ENCODE results near the gene STK26.
"Not testable (repeated sequence)": the region's sequence is repeated elsewhere in the genome, so short reads cannot be mapped to it uniquely, and the experiment has no call there.

The STK26 gene

DNA sequence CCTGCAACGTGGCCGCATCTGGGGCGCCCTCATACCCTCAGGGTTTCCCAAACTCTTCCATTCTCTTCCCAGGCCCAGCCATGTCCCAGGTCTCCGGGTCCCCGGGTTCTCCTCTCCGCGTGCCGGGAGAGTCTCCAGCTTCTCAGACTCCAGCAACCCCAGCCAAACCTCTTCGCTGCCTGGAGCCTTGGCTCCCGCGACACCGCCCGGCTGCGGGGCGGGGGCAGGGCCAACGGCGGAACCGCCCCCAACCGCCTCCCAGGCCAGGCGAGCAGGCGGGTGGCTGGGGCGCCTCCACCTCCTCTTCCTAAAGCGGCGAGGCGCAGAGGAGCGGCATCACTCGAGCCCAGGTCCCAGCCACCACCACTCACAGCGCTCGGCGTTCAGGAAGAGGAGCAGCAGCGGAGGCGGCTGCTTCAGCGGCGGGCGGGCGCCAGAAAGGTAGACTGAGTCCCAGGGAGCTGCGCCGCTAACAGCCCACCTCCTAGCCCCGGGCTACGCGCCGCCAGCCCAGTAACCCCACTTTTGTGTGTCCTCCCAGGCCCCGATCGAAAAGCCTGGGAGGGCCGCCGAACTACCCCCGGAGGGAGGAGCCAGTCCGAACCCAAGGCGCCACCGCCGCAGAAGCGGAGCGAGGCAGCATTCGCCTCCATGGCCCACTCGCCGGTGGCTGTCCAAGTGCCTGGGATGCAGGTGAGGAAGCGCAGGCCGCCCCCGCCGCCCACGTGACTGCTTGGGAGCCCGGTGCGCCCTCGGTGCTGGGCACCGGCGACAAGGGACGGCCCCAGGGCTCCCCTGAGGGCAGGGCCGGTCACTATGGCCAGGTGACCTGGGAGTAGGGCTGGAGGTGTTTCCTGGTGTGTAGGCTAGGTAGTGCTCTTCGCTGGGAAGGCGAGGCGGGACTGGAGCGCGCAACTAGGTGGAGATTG lies at the start of gene STK26:
STK26 (plus strand) TSS at position 336 of the 929 bp plus-strand sequence; CDS start at position 652, 316 bp downstream.
- DNase-seq, result peak; percentile 54 to 81

DNA sequence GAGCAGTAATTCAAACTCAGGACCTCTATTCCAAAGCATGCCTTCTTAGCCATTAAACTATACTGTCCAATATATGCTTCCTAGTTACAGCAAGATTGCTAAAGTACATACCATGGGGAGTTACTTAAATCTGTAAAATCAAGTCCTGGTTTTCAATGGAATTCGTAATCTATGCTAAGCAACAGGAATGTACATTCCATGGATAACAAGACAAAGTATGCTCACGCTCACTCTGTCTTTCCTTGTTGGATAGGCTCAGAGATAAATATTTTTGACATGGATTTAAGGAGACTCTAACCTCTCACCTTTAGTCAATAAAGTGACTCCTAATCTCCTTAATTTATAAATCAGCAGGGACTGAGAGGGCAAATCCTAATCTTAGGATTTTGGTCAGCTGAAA lies 47.3 kb upstream of the STK26 start:
- no peak for DNase-seq

DNA sequence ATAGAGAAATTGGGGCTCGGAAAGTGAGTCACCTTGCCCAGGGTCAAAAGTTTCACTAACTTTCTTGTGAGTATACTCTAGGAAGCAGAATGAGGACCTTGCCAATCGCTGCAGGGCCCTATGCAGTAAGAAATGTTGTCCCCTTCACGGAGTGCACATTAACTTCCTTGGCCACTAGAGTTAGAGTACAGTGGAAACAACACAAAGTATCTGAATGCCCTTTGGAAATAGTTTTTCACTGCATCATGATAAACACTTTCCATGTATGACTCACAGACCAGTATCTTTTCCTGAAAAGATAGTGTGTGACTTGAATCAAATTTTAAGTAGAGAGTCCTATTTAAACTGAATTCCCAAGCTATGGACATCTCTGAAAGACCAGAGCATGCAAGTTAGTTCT lies 45.5 kb upstream of the STK26 start:
- no peak for DNase-seq

DNA sequence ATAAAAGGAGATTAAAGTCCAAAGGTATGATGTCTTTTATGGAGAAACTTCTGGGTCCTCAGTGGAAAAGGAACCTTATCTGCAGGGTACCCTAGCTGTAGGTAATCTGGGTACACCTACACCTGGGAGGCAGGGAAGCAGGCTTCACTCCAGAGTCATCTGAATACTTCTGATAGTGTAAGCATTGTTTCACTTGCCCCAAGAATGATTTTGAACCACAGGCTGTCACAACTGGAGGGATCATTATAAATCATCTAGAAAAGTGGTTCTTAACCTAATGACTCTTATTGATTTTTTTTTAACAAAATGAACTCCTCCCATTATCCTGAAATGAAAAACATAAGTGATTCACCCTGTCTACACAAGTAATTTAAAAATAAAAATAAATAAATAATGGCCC lies 44.0 kb upstream of the STK26 start:
- DNase-seq, result no peak

DNA sequence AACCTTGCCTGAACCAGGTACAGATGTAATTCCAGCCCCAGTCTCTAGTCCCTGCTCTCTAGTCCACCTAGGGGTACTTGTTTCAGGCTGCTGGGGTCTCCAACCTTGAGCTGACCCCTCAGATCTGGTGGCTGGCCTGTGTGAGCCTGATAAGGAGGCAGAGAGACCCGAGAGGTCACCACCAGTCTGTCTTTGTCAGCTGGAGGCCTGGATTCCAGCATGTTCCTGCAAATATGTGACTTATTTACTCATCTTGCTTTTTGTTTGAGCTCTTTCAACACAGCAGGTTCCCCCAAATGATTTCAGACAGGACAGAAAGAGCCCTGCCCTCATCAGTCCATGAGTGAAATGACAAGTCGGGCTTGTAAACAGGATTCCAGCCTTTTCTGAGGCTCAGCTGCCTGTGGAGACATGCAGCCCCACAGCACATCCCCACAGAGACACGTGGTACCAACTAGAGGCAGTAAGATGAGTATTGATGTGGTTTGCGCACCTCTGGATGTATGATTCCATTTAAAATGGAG lies 37.5 kb upstream of the STK26 start:
- DNase-seq, result no peak

DNA sequence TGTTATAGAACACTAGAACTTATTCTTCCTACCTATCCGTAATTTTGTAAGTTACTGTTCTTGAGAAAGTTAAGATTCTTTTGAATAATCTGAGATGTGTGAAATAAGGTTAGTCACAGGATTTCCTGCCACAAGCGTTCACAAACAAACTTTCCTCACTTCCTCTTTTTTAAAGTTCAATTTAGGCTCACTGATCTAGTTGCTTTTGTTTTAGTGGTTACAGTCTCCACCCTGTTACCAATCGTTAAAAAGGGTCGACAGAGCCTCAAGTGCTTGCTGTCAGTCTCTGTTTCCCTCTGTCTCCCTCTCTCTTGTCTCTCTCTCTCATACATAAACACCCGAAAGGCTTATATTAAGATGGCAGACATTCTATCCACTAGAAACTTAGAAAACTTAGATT lies 35.9 kb upstream of the STK26 start:
- DNase-seq, result no peak

DNA sequence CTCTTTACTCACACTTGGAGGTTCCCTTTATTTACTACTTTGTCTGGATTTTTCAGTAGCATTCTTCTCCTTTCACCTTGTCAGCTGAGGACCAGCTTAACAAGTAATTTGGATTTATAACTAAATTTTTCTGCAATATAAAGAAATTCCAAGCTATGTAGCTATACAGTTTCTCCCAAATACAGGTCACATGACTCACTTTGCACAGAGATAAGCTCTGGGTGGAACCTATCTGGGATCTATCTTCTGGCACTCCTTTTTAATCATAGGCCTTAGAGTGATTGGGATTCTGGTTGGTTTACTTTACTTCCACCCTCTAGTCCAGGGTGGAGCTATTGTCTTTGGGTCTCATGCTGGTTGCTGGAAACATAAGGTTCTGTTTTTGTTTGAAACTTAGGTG lies 34.9 kb upstream of the STK26 start:
- DNase-seq, result no peak

DNA sequence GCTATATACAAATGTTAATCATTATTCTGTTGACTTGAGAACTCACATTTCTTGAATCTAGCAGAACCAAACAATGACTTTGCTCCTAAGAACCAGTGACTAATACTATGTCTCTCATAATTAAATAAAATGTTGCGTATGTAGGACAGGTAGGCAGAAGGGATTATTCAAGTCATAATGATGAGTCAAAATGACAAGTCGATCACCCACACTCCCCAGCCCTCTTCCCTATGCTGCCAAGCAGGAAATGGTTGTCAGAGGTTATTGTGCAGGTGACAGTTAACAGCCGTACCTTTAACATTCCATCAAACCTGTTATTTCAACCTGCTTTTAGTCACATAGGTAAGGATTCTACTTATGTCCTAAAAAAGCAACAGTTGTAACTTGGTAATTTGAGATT lies 22.0 kb upstream of the STK26 start:
- DNase-seq, result no peak

DNA sequence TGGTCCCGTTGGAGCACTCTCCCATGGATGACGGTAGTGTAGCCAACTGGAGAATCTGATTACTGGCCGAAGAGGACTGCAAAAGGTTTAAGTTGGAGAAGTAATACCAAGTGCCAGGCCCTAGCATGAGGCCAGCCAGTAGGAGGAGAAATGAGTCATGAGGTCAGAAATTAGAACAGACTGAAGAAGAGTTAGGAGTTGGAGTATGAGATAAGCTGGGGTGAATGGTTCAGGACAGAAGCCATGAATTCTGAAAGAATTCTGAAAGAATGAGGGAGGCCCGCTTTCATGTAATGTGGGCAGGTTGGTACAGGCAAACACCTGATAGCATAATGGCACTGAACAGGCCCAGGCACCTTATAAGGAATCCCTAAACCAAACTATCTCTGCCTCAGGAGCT lies 18.4 kb upstream of the STK26 start:
- DNase-seq, result no peak

DNA sequence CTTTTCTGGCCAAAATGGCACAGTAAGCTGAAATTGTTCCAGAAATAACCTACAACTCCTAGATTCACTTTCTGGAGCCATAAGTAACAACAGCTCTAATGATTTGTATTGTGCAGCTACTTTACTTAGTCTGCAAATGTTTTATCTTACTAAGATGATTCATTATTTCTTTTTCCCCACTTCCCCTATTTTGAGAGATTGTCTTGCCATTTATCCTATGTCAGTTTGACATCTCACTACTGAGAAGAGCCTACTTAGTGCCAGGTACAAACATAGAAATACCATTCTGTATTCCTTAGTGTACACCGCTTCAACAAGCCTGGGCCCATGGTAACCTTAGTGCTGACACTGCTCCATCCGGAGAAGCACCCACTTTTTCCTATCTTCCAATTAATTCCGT lies 13.8 kb upstream of the STK26 start:
- DNase-seq, result no peak

DNA sequence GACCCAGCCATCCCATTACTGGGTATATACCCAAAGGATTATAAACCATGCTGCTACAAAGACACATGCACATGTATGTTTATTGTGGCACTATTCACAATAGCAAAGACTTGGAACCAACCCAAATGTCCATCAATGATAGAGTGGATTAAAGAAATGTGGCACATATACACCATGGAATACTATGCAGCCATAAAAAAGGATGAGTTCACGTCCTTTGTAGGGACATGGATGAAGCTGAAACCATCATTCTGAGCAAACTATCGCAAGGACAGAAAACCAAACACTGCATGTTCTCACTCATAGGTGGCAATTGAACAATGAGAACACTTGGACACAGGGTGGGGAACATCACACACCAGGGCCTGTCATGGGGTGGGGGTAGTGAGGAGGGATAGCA lies 12.9 kb upstream of the STK26 start:
- DNase-seq, result not testable (repeated sequence)

DNA sequence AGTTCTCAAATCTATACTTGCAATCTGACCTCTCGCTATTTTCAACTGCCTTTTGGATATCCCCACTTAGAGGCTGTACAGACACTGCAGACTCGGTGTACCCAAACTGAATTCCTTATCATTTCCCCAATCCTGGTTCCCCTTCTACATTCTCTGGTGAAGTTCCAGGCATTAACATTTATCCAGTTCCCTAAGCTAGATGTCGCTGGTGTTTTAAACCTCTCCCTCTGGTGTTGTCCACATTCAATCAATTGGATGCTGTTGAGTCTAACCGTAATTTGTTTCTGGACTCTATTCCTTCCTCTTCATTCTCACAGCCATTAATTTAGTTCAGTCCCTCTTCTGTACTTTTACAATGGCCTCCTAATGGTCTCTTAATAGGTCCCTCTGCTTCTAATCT lies 7.2 kb upstream of the STK26 start:
- no peak for DNase-seq

DNA sequence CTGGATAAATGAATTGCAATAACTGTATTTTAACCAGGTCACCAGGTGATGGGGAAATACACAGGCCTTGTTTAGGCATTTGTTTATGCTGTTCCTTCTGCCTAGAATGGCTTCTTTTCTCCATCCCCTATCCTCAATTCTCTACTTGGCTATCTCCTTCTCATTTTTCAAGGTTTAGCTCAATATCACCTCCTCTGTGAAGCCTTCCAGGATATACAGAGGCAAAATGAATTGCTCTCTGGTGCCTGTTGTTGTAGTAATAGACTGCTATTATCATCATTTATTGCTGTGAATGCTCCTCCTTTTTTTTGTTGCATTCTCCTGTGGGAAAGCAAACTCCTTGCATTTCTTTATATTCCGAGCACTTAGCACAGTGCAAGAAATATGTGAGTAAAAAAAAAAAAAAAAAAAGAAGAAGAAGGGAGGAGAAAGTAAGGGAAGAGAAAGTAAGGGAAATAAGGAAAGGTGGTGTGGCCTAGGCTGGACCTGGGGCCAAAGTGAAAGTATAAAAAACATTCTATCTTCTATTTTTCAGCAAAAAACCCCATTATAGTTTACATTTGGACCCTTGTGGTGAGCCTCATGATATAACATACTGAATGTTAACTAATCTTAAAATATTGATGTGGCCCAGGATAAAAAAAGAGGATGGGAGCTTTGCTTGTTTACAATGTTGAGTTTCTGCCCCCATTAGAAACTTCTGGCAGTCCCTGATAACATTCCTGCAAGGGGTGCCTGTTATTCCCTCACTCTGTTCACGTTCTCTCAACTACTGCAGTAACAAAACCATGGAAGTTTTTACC lies 6.3 kb upstream of the STK26 start:
- no peak for DNase-seq

DNA sequence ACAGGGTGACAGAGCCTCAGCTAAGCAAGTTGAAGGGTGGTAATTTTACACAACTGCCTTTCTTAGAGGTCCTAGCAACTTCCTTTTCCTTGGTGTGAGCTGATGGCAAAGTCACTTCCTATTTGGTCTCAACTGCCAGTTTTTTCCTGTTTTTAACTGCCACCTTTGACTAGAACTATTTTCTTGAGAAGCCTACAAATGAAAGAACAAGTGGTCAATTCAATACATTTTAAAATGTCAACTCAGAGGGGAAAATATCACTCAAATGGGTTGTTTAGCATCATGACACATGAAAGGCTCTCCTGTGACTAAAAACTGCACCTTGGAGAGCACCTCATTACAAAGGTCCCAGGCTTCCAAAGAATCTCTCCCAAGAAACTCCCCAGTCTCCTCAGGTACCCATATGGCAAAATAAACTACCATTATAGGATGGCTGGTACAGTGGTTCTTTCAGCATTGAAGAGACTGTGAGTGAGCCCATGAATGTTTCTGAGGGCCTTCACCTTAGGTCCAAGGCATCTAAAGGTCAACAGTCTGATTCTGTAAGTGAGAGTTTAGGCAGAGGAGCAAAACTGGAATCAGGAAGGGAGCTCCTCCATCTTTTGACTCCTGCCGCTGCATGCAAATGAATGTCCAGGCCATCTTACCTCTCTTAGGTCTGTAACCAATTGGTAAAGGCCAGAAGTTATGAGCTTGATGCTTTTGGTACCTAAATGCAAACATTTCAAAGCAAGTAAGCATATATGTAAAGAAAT lies 5.5 kb upstream of the STK26 start:
- no peak for DNase-seq

DNA sequence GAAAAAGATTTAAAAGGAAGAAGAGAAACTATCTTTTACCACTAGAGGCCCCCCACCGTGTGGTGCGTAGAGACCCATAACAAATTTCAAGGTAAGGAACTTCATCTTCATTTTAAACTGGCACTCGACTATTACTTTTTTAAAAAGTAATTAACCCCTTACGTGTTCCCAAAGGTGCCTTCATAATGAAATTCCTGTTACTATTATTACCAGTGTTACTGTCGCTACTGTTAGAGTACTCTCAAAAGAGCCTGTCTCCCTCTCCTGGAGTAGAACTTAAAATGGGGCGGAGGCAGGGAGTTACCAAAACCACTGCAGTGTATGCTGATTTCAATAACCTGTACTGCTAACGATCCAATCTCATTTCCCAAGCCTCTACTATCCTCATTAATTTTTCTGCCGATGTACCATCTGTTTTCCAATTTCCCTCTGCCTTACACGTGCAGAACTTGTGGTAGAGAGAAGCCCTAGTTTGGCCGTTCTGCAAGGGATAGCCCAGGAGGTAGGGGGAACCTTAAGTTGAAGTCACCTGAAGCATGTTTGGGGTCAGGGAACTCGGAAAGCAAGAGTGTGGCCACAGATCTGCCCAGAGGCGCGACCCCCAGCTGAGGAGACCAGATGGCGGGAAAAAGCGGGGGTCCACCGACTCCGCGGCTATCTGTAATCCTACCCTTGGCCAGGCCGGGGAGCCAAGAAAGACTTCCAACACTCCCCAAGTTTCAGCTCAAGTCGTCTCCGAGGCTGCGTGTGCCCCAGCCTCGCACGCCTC lies 720 bp upstream of the STK26 start:
- DNase-seq, result peak; percentile 51 to 77

DNA sequence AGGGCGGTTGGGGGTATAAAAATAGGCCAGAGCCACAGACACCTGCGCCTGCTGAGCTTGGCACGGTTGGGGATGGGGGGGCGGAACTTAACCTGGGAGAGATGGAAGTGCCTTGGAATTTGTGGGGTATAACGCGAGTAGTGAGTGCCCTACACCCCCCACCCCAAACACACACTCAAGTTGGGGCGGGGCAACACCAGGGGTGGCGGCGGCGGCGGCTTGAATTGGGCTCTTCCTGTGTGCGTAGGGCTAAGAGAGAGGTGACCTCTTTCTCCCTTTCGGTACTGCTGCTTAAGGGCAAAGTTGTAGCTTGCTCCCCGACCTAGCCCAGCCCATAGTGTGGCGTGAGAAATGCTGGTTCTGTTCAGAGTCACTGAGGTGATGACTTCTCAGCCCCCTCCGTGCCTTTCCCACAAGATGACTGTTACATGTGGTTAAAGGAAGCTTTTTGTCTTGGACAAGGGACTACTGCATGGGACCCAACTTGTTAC lies 839 bp downstream of the STK26 start:
- peak; percentile 33 to 37 for DNase-seq

DNA sequence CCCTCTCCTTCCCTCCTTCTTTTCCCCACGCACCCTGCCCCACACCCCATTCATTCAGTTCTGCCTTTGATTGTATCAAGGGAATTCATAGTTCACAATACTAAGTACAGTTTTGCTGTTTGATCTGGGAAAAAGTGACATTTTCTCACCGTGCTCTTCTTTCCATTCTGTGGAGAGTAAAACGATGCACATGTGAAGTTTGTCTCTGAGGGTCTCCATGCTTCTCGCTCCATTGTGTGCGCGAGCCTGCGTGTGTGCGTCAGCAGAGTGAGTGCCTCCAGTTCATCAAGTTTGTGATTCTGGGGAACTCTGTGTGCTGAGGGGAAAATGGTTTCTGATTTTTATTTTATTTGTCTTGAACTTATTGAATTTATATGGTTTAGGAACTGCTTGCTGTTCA lies 1.9 kb downstream of the STK26 start:
- DNase-seq, result no peak

DNA sequence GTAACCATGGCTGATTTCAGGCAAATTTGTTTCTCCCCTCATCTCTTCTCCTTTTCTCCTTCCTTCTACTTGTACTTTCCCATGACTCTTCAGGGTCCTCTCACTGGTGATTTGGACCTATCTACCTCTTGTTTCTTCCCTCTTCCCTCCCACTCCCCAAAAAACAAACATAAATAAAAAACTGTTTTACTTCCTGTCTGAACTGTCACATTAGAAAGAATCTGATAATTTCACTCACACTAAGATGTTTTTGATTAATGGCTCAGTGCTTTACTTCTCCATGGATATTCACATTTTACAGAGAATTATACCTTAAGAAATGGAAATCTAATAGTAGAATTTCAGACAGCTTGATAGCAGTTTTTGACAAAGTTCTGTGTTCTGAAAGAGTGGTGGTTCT lies 7.2 kb downstream of the STK26 start:
- DNase-seq, result no peak

DNA sequence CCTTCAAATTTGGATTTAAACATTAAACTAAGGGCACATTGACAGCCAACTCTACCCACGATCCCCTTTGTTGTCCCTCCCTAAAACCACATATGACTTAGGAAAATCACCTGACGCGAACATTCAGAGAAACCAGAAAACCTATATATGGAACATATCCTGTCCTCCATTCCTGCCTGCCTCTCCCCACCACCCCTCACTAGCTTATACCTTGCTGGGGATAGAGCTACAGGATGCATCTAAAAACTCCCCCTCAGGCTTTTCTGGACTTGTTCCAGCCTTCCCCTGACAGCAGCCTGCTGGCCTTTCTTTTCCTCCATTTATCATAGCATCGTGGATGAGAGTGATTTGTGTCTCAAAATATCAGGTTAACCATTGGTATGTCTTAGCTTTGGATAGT lies 8.8 kb downstream of the STK26 start:
- DNase-seq, result no peak

DNA sequence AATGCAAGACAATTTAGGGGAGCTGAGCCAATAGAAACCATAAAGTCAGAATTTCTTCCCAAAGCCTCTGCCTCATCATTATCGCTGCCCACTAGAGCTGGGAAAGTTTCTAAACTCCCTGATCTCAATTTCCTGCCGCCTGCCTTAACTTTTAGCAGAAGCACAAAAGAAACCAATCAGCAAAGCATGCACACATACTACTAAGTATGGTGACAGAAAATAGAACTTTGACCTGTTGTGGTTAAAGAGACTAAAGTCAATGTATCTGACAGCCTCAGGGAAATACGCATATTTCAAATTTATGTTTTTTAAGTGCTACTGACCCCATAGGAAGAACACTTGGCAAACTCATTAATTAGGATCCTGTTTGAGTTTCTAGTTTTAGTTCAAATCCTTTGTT lies 10.1 kb downstream of the STK26 start:
- no peak for DNase-seq

DNA sequence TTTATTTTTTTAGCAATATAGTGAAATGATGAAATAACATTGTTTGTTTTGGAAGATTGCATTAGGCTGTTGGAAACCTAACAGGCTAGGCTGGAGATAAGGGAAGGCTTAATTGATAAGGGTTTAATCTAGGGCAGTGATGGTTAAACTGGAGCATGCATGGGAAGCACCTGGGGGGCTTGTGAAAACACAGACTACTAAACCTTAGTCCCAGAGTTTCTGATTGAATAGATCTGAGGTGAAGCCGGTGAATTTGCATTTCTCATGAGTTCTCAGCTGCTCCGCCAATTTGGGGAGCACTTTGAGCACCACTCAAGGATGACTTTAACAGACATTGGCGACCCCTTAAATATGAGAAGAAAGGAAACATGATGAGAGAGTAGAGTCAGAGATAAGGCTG lies 11.5 kb downstream of the STK26 start:
- no peak for DNase-seq

DNA sequence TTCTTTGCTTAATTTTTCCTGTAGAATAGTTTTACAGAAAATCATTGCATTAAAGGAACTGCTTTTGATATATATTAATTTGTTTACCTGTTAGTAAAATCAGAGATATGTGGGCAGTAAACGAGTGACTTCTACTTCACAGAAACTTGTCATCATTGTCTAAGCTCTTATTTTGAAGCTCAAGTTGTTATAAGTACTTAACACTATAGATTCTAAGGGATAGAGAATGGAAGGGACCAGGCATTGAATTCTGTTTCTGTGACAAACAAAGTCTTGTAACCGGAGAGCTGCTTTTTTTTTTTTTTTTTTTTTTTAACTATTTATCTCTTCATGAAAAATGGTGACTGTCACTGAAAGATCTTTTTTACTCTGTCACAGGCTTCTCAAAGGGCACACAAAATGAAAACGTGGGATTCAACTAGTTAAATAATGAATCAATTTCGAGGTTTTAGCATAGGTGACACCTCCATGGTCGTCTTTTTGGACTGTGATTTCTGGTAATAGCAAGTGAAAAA lies 14.4 kb downstream of the STK26 start:
- DNase-seq, result no peak

All from NCI-H524 (cell line).